Superior temporal gyrus (tissue), 1 donor: Measurements from ENCODE around the gene CEBPZ.

ENCODE experiments used
- DNase-seq: peaks from one replicate; pipeline ENCODE4 v3.0.0-alpha.2; 2016; ENCODE audit errors: extremely low spot score

The CEBPZ gene

DNA sequence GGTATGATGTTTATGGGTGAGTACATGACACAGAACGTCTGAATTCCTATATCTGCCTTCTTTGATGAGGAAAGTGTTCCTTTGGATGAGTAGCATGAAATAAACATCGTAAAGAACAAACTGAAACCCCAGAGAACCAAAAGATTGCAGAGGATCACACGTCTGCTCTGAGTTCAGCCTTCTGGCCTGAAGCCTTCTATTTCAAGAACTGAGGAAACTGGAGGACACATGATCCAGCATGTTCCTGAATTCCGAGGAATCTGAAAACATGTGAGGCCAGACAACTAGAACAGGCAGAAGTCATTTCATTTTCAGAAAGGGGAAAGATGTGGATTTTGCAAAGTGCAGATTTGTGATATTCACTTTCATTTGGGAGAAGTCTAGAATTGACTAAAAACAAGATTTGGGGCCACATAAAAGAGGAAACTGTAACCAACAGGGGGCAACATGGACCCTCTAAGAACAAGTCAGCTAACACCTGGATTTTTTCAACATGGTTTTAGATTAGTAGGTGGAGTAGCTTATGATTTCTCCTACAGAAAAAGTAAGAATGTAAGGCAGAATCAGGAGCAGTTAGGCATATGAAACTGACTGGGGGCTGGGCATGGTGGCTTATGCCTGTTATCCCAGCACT lies 51.3 kb downstream of the CEBPZ start:
- DNase-seq: no peak

DNA sequence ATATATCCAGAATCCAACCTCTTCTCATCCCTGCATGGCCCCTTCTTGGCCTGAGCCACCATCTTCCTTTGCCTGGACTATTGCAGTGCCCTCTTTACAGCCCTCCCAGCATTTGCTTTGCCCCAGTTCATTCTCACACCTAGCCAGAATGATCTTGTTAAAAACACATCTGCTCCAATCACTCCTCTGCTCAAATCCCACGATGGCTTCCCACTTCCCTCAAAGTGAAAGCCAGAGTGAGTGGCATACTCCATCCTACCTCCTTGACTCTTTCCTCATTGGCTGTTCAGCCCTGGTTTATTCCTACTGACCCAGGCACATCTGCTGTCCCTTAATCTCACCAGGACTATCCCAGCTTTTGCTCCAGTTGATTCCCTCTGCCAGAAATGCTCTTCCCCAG lies 57.7 kb downstream of the CEBPZ start:
- no peak for DNase-seq

DNA sequence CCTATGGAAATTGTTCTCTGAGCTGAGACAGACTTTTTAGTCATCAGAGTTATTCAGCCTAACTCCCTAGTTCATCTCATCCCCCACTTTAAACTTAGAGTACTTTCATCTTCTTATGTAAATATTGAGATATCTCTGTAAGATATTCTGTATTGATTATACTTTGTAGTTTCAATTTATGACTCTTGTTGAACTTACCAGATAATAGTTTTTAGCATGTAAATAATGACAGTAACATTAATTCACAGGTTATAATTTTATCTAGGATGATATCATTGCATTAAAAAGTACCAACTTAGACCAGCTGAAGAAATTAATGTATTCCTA lies 59.8 kb downstream of the CEBPZ start:
- DNase-seq: no peak

DNA sequence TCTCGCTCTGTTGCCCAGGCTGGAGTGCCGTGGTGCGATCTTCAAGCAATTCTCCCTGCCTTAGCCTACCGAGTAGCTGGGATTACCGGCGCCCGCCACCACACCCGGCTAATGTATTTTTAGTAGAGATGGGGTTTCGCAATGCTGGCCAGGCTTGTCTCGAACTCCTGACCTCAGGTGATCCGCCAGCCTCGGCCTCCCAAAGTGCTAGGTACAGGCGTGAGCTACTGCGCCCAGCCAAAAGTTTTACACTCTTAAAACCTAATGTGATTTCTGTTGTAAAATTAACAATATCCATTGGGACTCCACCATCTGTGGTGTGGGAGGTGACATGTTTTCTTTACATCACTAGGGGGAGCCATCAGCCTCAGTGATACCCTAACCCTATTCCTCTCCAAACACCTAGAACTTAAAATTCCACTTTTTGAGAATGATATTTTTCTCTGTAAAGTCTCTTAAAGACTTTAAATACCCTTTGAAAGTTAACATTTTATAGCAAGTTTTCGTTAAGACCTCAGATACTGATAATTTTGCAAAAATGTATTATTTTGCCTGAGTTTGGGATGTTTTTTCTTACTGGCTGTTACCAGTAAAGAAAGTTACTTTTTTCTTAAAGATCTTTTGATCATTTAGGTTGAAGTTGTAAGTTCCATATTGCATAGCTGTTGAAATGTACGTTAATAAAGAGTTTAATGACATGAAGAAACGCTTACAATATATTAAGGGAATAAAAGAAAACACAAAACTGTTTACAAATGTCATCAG lies 63.0 kb downstream of the CEBPZ start:
- peak; percentile 30 for DNase-seq

DNA sequence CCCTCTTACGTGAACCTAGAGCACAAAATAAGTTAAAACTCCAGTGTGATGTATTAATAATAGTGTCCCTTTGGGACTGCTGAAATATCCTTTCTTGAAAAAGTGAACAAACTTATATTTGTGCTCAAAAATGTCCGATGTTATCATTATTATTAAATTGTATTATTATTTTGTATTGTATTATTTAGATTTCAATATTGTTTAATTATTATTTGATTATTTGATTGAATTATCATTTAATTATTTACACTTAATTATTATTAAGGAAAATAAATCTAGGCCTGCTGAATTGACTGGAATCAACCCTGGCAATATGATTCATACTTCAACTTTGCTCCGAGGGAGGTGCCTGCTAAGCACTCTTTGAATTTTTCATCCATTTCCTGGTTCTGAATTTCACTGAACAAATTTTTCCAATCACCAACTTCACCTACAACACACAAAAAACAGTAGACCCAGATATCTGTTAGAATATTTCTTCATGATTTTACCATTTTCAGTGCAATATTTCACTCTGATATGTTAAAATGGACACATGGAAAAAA lies 63.7 kb downstream of the CEBPZ start:
- DNase-seq: no peak

DNA sequence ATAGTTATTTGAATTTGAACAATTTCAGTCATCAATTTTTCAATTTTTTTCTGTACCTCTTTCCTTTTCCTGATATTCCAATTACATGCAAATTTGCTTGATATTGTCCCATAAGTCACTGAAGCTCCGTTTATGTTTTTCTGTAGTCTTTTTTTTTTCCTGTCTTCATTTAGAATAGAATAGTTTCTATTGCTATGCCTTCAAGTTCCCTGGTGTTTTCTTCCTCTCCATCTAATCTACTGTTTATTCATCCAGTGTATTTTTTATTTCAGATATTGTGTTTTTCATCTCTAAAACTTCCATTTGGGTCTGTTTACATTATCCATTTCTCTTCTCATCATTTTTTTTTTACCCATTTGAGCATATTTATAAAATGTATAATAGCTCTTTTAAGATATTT lies 66.6 kb downstream of the CEBPZ start:
- DNase-seq: no peak

- DNase-seq: peak; percentile 53
These were observed 74.3 kb downstream of the CEBPZ start, which contains the start of gene EIF2AK2 for GRCh38 chr2:37156857-37157714. Gene EIF2AK2 (minus strand): TSS chr2:37156980. CDS start chr2:37147806, 9,174 bp downstream.

GRCh38 chr2:37156071-37156856 lies 75.1 kb downstream of the CEBPZ start:
- DNase-seq: peak; percentile 40

DNA sequence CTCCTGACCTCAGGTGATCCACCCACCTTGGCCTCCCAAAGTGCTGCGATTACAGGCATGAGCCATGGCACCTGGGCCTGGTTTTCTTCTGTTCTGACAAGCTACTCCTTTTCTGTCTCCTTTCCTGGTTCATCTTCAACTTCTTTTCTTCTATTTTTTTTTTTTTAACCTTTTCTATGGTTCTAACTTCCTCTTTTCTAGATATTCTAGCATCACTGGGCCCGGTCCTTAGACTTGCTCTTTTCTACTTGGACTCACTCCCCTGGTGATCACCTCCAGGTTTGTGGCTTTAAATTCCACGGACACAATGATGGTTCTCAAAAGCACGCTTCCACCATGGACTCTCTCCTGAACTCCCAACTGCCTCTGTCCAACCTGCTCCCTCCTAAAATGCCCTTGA lies 76.6 kb downstream of the CEBPZ start:
- DNase-seq: no peak

DNA sequence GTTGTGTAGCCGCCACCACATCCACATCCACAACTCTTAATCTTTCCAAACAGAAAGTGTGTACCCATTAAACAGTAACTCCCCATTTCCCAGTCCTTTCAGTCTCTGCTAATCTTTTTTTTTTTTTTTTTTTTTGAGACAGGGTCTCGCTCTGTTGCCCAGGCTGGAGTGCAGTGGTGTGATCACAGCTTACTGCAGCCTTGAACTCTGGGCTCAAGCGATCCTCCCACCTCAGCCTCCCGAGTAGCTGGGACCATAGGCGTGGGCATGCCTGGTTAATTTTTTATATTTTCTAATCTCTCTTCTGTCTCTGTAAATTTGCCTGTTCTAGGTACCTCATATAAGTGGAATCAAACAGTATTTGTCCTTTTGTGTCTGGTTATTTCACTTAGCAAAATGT lies 78.2 kb downstream of the CEBPZ start:
- no peak for DNase-seq
